HepG2 (cell line): ENCODE measurements around the gene TMC4. TPM values are rescaled to one million over a fixed set of nuclear protein-coding genes. Genes with fewer than 3 reads are reported as not detected.

Source experiments
- BRCA1 ChIP-seq: sonication (generic); formaldehyde crosslinking; IDR thresholded peaks from 2 replicates; pipeline ENCODE4 v1.4.0; 2020; ENCODE audit warnings: missing genetic modification reagents
- HIC2 ChIP-seq: sonication (generic); formaldehyde crosslinking; IDR thresholded peaks from 2 replicates; pipeline ENCODE4 v1.9.0; 2022; ENCODE audit warnings: low read depth, missing genetic modification reagents
- HNRNPK ChIP-seq: fragments of 200-400 bp; formaldehyde crosslinking; IDR thresholded peaks from 2 replicates; pipeline ENCODE4 v1.6.1; 2018; ENCODE audit warnings: low read length, low read depth, moderate library complexity, mild to moderate bottlenecking; ENCODE audit not compliant: poor library complexity, severe bottlenecking
- HNRNPLL ChIP-seq: fragments of 200-400 bp; formaldehyde crosslinking; IDR thresholded peaks from 2 replicates; pipeline ENCODE4 v1.6.1; 2017; ENCODE audit warnings: mild to moderate bottlenecking, low read depth, low read length; ENCODE audit not compliant: poor library complexity, severe bottlenecking
- MTA1 ChIP-seq: sonication (generic); formaldehyde crosslinking; IDR thresholded peaks from 2 replicates; pipeline ENCODE4 v1.4.0; 2020; ENCODE audit warnings: missing genetic modification reagents, mild to moderate bottlenecking, borderline replicate concordance
- MYC ChIP-seq: sonication (generic); formaldehyde crosslinking; IDR thresholded peaks from 2 replicates; pipeline ENCODE4 v1.9.0; 2021; ENCODE audit warnings: missing genetic modification reagents, borderline replicate concordance
- POLR2AphosphoS2 ChIP-seq: IDR thresholded peaks from 2 replicates; pipeline ENCODE4 v1.6.1; 2011; ENCODE audit warnings: low read depth, low read length, improper control_type of control experiment
- REL ChIP-seq: sonication (generic); formaldehyde crosslinking; conservative IDR thresholded peaks from 2 replicates; pipeline ENCODE4 v1.8.0; 2022; ENCODE audit warnings: mild to moderate bottlenecking, missing genetic modification reagents, moderate library complexity
- SUZ12 ChIP-seq: fragments of 150-350 bp; IDR thresholded peaks from 2 replicates; pipeline ENCODE4 v1.6.1; 2014; ENCODE audit warnings: low read depth, low read length
- TARDBP ChIP-seq: sonication (generic); formaldehyde crosslinking; IDR thresholded peaks from 2 replicates; pipeline ENCODE4 v1.8.0; 2022; ENCODE audit warnings: mild to moderate bottlenecking, missing genetic modification reagents
- THAP11 ChIP-seq: IDR thresholded peaks from 2 replicates; pipeline ENCODE4 v1.6.1; 2016; ENCODE audit warnings: missing biosample characterization, missing genetic modification reagents
- ZBTB2 ChIP-seq: sonication (generic); formaldehyde crosslinking; IDR thresholded peaks from 2 replicates; pipeline ENCODE4 v1.8.0; 2022; ENCODE audit warnings: low read depth, missing genetic modification reagents
- ZNF12 ChIP-seq: sonication (generic); formaldehyde crosslinking; IDR thresholded peaks from 2 replicates; pipeline ENCODE4 v1.5.0; 2020; ENCODE audit warnings: missing genetic modification reagents
- ZNF275 ChIP-seq: sonication (generic); formaldehyde crosslinking; IDR thresholded peaks from 2 replicates; pipeline ENCODE4 v1.8.0; 2022; ENCODE audit warnings: missing genetic modification reagents, mild to moderate bottlenecking, inconsistent platforms, borderline replicate concordance
- ZNF382 ChIP-seq: sonication (generic); formaldehyde crosslinking; IDR thresholded peaks from 2 replicates; pipeline ENCODE4 v1.5.0; 2020; ENCODE audit warnings: missing genetic modification reagents, mild to moderate bottlenecking, borderline replicate concordance
- ZNF674 ChIP-seq: sonication (generic); formaldehyde crosslinking; IDR thresholded peaks from 2 replicates; pipeline ENCODE4 v1.5.0; 2020; ENCODE audit warnings: low read depth, mild to moderate bottlenecking, missing genetic modification reagents
- polyA plus RNA-seq, 8 experiments: library from polyadenylated mRNA; depleted of rRNA in 3 of 8; stranded (reverse) in 7 of 8; unstranded in 1 of 8; fragments of >200 nt; fragmentation: Illumina TruSeq in 4 of 8; extraction: Trizol in 4 of 8; gene quantifications; 2 replicates each; pipeline versions ENCODE4 v1.2.1 to v1.2.3, GENCODE V29; 2011 to 2016; ENCODE audit warnings: low read depth in 4 of 8, missing spikeins in 1 of 8, mixed read lengths in 1 of 8; ENCODE audit not compliant: insufficient read depth in 1 of 8
- total RNA-seq, 5 experiments: library from RNA; depleted of rRNA; stranded (reverse); fragments of >200 nt; fragmentation: Illumina TruSeq; extraction: Trizol; gene quantifications; 2 replicates each; pipeline ENCODE4 v1.2.3, GENCODE V29; 2016; ENCODE audit warnings: low read depth in 1 of 5
- TF ChIP-seq, protein P1 (sequence below): sonication (generic); formaldehyde crosslinking; IDR thresholded peaks from 2 replicates; pipeline ENCODE4 v1.4.0; 2020; ENCODE audit warnings: missing genetic modification reagents
- TF ChIP-seq, protein P2 (sequence below): sonication (generic); formaldehyde crosslinking; IDR thresholded peaks from 2 replicates; pipeline ENCODE4 v1.5.0; 2020; ENCODE audit warnings: mild to moderate bottlenecking, missing genetic modification reagents

TMC4 gene
- total and polyA plus RNA-seq, 2 of the 13 experiments (the other 11 are each of a cell fraction or from before 2014, with no cell fraction given) = 0.13 to 0.24 TPM

DNA sequence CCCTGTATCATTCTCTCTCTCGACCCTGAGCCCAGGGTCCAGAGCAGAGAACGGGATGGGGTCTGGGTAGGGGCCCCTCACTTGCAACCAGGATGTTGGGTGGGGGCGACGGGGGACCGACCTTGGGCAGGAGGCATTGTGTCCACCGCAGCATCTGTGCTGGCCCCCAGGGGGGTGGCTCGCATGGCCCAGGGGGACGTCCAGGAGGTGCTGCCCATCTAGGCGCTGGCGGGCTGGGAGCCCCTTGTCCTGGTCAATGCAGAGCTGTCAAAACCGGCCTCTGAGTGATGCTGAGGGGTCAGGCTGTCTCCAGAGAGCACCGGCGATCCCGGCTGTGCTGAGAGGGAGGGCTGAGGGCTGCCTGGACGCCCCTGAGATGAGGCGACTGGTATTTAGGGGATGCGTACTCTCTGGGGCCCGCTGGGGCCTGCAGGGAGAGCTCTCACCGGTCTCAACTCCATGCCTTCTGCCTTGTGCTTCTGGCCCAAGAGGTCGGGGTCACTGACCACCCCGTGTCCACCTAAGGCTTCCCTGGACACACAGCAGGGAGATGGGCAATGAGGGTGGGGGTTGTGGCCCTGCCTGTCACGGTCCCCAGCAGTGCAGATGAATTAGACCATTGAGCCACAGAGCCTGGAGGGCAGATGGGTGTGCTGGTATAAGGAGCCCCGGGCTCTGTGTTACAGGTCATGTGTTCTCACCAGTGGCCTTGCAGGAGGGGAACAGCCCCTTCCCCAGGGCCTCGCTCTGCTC lies 36.3 kb upstream of the TMC4 start (continued):
- TF ChIP-seq, protein P1, sequence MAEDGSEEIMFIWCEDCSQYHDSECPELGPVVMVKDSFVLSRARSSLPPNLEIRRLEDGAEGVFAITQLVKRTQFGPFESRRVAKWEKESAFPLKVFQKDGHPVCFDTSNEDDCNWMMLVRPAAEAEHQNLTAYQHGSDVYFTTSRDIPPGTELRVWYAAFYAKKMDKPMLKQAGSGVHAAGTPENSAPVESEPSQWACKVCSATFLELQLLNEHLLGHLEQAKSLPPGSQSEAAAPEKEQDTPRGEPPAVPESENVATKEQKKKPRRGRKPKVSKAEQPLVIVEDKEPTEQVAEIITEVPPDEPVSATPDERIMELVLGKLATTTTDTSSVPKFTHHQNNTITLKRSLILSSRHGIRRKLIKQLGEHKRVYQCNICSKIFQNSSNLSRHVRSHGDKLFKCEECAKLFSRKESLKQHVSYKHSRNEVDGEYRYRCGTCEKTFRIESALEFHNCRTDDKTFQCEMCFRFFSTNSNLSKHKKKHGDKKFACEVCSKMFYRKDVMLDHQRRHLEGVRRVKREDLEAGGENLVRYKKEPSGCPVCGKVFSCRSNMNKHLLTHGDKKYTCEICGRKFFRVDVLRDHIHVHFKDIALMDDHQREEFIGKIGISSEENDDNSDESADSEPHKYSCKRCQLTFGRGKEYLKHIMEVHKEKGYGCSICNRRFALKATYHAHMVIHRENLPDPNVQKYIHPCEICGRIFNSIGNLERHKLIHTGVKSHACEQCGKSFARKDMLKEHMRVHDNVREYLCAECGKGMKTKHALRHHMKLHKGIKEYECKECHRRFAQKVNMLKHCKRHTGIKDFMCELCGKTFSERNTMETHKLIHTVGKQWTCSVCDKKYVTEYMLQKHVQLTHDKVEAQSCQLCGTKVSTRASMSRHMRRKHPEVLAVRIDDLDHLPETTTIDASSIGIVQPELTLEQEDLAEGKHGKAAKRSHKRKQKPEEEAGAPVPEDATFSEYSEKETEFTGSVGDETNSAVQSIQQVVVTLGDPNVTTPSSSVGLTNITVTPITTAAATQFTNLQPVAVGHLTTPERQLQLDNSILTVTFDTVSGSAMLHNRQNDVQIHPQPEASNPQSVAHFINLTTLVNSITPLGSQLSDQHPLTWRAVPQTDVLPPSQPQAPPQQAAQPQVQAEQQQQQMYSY = no peak
- TF ChIP-seq THAP11 (CRISPR knock-in tag) = no peak
- TF ChIP-seq, protein P2, sequence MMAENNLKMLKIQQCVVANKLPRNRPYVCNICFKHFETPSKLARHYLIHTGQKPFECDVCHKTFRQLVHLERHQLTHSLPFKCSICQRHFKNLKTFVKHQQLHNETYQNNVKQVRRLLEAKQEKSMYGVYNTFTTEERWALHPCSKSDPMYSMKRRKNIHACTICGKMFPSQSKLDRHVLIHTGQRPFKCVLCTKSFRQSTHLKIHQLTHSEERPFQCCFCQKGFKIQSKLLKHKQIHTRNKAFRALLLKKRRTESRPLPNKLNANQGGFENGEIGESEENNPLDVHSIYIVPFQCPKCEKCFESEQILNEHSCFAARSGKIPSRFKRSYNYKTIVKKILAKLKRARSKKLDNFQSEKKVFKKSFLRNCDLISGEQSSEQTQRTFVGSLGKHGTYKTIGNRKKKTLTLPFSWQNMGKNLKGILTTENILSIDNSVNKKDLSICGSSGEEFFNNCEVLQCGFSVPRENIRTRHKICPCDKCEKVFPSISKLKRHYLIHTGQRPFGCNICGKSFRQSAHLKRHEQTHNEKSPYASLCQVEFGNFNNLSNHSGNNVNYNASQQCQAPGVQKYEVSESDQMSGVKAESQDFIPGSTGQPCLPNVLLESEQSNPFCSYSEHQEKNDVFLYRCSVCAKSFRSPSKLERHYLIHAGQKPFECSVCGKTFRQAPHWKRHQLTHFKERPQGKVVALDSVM (CRISPR knock-in tag) = no peak
- TF ChIP-seq BRCA1 = no peak
- peak; percentile 29 for TF ChIP-seq HNRNPLL
- no peak for TF ChIP-seq MYC (CRISPR knock-in tag)
- TF ChIP-seq MTA1 (CRISPR knock-in tag) = 0 out of 2 replicates have a peak, but pooled peaks have one; percentile 6
- no peak for TF ChIP-seq POLR2AphosphoS2
- TF ChIP-seq ZNF674 (CRISPR knock-in tag) = no peak
- no peak for TF ChIP-seq SUZ12
- no peak for TF ChIP-seq REL (CRISPR knock-in tag)
- no peak for TF ChIP-seq ZNF12 (CRISPR knock-in tag)
- TF ChIP-seq TARDBP = no peak
- no peak for TF ChIP-seq ZBTB2 (CRISPR knock-in tag)
- TF ChIP-seq ZNF275 = no peak
- no peak for TF ChIP-seq ZNF382 (CRISPR knock-in tag)
- no peak for TF ChIP-seq HIC2 (CRISPR knock-in tag)
- no peak for TF ChIP-seq HNRNPK
